Pons (tissue), 1 donor: ENCODE data around the gene WNT7A.

Experiments used
- DNase-seq: peaks from one replicate; pipeline ENCODE4 v3.0.0-alpha.2; 2016; ENCODE audit warnings: low spot score

WNT7A gene

GRCh38 chr3:13792512-13793371 is 87.1 kb downstream of the WNT7A start:
- peak; percentile 28 for DNase-seq

GRCh38 chr3:13792051-13792490 is 87.8 kb downstream of the WNT7A start:
- no peak for DNase-seq

- no peak for DNase-seq
Measured at GRCh38 chr3:13791198-13792050, 88.4 kb downstream of the WNT7A start.

- DNase-seq = no peak
Measured at GRCh38 chr3:13790376-13791197, 89.3 kb downstream of the WNT7A start.

- peak; percentile 15 for DNase-seq
Measured at GRCh38 chr3:13788522-13789424, 91.1 kb downstream of the WNT7A start.

- DNase-seq = no peak
Measured at GRCh38 chr3:13787533-13788132, 92.2 kb downstream of the WNT7A start.

- no peak for DNase-seq
Measured at GRCh38 chr3:13786811-13787210, 93.1 kb downstream of the WNT7A start.

GRCh38 chr3:13785853-13786436 is 93.9 kb downstream of the WNT7A start:
- DNase-seq = peak; percentile 36

- no peak for DNase-seq
Measured at GRCh38 chr3:13785351-13785750, 94.5 kb downstream of the WNT7A start.

- DNase-seq = no peak
Measured at GRCh38 chr3:13783476-13783875, 96.4 kb downstream of the WNT7A start.

GRCh38 chr3:13782501-13782900 is 97.4 kb downstream of the WNT7A start:
- DNase-seq = peak; percentile 17

- no peak for DNase-seq
Measured at GRCh38 chr3:13781417-13781816, 98.5 kb downstream of the WNT7A start.

- DNase-seq = peak; percentile 32
Measured at GRCh38 chr3:13780432-13781176, 99.3 kb downstream of the WNT7A start.

GRCh38 chr3:13776253-13777050 is 103.4 kb downstream of the WNT7A start:
- DNase-seq = no peak

GRCh38 chr3:13772885-13773745 is 106.8 kb downstream of the WNT7A start:
- no peak for DNase-seq

- no peak for DNase-seq
Measured at GRCh38 chr3:13772321-13772745, 107.5 kb downstream of the WNT7A start.

GRCh38 chr3:13771496-13771895 is 108.4 kb downstream of the WNT7A start:
- DNase-seq = no peak
